ENCODE results near the gene TMEM238L. TPM values are rescaled to one million over a fixed set of nuclear protein-coding genes. Genes with fewer than 3 reads are reported as not detected.
A peak's percentile ranks its signal among the peaks of the same experiment; 100 is the strongest.

Gene TMEM238L
- total RNA-seq, 1 donor = not detected

DNA sequence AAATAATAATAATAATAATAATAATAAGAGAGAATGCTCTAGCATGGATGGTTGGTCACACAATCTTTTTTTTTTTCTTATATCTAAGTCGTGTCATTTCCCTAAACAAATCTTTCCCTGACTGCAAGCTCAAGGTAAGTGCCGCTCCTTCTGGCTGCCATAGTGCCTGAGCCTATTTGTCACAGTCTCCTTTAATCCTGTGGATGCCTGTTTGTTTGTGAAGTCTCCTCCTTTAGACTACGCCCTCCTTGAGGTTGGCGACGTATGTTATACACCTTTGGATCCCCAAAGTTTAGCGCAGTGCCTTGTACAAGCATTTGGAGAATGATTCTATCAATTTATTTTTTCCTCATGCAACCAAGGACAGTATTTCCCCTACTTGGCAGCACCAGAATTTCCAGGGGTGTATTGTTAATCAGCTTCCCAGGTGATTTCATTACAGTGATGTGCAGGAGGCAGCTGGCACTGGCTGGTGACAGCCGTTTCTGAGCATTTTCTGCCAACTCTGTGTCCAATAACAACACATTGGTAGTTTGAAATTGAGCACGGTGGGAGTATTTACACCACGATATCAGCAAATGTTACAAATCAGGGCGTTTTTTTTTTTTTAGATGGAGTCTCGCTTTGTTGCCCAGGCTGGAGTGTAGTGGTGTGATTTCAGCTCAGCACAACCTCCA lies 26.6 kb downstream of the TMEM238L start:
- no peak overlapping the region for H3K4me3 ChIP-seq (ENCODE audit: low read depth, low read length)
- no peak for DNase-seq (ENCODE audit: low read depth)
- TF ChIP-seq, protein P1, sequence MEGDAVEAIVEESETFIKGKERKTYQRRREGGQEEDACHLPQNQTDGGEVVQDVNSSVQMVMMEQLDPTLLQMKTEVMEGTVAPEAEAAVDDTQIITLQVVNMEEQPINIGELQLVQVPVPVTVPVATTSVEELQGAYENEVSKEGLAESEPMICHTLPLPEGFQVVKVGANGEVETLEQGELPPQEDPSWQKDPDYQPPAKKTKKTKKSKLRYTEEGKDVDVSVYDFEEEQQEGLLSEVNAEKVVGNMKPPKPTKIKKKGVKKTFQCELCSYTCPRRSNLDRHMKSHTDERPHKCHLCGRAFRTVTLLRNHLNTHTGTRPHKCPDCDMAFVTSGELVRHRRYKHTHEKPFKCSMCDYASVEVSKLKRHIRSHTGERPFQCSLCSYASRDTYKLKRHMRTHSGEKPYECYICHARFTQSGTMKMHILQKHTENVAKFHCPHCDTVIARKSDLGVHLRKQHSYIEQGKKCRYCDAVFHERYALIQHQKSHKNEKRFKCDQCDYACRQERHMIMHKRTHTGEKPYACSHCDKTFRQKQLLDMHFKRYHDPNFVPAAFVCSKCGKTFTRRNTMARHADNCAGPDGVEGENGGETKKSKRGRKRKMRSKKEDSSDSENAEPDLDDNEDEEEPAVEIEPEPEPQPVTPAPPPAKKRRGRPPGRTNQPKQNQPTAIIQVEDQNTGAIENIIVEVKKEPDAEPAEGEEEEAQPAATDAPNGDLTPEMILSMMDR (IDR thresholded peaks at IDR 0.05; ENCODE audit: insufficient read depth, low read length) = no peak

DNA sequence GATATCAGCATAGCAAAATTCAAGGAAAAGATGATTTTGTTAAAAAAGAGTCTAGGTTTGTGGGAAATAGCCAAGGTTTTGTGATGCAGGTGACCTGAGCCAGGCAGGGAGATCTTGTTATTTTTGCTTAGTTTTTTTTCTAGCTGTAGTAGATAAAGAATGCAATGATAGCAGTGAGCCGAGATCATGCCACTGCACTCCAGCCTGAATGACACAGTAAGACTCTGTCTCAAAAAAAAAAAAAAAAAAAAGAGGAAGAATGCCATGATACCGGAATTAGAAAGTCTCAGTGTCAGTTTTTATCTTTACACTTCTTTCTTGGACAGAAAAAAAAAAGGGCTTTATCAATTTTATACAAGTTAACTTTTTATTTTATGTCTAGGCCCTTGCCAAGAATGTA lies 27.5 kb downstream of the TMEM238L start:
- no peak overlapping the region for H3K4me3 ChIP-seq (ENCODE audit: low read depth, low read length)
- no peak for DNase-seq (ENCODE audit: low read depth)
- TF ChIP-seq, protein P1 (IDR thresholded peaks at IDR 0.05; ENCODE audit: insufficient read depth, low read length) = no peak

DNA sequence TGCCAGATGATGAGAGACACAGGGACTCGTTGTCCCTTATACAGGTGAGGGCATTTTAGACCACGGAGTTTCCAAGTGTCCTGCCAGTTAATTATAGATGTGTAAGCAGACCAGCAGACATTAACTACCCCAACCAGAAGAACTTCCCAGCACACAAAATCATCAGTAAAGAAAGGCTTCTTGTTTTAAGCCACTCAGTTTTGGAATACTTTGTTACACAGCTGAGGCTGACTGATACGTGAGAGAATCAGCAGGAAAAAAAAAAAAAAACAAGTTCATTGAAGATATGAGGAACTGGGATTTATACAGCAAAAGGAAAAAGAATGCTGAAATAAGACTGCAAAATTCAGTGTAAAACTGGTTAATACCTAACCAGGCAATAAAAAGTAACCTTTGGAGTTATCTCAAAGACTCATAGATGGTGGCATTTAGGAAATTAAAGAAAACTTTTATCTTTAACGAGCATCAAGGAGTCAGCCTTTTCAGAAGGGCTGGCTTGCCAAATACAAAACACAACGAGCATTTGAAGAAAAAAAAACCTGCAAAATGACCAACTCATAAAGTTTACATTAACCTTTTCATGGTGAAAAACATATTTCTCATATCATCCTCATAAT lies 28.1 kb downstream of the TMEM238L start:
- DNase-seq (ENCODE audit: low read depth) = no peak
- TF ChIP-seq, protein P1 (IDR thresholded peaks at IDR 0.05; ENCODE audit: insufficient read depth, low read length) = no peak
- no peak overlapping the region for H3K4me3 ChIP-seq (ENCODE audit: low read depth, low read length)

DNA sequence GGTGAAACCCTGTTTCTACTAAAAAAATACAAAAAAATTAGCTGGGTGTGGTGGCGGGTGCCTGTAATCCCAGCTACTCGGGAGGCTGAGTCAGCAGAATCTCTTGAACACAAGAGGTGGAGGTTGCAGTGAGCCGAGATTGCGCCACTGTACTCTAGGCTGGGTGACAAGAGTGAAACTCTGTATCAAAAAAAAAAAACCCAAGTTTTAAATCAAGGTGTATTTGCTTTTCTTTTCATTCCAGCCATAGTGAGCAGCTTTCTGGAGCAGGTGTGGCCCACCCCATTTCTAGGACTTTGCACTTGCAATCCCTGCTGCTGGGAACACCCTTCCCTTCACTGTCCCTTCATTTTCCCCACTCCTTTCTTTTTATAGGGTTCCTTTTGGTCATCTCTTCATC lies 28.8 kb downstream of the TMEM238L start:
- TF ChIP-seq, protein P1 (IDR thresholded peaks at IDR 0.05; ENCODE audit: insufficient read depth, low read length) = no peak
- no peak overlapping the region for H3K4me3 ChIP-seq (ENCODE audit: low read depth, low read length)
- no peak for DNase-seq (ENCODE audit: low read depth)

DNA sequence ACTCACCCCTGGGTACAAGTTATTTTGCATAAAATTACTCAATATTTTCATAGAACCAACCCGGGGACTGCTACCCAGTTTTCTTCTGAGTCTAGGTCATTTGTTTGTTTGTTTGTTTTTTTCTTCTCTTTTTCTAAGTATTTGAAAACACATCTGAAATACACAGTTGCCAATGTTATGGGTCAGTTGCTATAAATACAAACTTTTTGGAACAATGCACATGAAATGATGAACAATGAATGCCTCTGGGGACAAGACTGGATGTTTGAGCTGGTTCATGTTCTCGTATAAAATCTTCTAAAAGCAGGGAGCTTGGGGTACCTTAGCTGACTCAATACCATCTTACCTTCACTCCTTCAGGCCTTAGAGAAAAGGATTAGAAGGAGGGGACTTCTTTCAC lies 30.5 kb downstream of the TMEM238L start:
- TF ChIP-seq, protein P1 (IDR thresholded peaks at IDR 0.05; ENCODE audit: insufficient read depth, low read length) = no peak
- no peak for DNase-seq (ENCODE audit: low read depth)
- no peak overlapping the region for H3K4me3 ChIP-seq (ENCODE audit: low read depth, low read length)

DNA sequence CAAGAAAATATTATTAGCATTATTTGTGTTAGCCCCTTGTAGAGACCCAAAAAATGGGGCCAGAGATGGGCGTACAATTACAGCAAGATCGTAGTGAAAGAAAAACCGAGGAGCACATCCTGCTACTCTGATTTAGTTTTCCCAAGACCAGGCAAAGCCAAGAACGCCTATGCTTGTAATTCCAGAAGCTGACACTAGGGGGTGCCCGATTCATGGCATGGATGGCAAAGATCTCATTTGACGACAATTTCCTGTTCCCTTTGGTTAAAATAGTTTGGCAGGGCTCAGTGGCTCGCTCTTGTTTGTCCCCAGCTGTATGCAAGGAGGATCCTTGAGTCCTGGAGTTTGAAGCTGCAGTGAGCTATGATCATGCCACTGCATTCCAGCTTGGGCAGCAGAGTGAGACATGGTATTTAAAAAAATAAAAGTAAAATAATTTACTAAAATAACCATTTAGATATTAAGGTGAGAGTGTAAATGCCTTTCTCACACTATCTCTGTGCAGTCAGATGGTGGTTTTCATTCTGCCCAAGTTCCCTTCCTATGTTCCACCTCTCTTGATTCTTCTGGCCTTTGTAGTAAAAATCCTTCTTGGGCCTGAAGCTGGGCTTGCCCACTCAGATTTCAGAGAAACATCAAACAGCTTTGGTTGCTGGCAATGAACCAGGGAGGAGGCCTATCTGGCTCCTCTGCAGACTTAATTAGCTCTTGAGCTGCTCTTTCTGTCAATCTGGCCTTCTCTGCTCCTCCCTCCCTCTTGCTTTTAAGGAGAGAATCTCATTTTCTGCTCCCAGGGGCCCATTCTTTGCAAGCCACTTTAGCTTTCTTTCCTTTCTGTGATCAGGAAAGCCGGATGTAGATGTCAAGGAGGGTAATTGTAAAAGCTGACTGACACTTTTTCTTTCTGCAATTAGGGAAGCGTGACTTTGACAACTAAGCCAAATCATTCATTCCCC lies 31.2 kb downstream of the TMEM238L start:
- H3K4me3 ChIP-seq (ENCODE audit: low read depth, low read length) = no peak overlapping the region
- DNase-seq (ENCODE audit: low read depth) = no peak
- TF ChIP-seq, protein P1 (IDR thresholded peaks at IDR 0.05; ENCODE audit: insufficient read depth, low read length) = peak; percentile 73

Measured in fibroblast of the aortic adventitia (primary cell).